Measurements from ENCODE around the gene MAP3K13. TPM values are rescaled to one million over a fixed set of nuclear protein-coding genes. Genes with fewer than 3 reads are reported as not detected.
A peak's percentile ranks its signal among the peaks of the same experiment; 100 is the strongest.

Gene MAP3K13, protein sequence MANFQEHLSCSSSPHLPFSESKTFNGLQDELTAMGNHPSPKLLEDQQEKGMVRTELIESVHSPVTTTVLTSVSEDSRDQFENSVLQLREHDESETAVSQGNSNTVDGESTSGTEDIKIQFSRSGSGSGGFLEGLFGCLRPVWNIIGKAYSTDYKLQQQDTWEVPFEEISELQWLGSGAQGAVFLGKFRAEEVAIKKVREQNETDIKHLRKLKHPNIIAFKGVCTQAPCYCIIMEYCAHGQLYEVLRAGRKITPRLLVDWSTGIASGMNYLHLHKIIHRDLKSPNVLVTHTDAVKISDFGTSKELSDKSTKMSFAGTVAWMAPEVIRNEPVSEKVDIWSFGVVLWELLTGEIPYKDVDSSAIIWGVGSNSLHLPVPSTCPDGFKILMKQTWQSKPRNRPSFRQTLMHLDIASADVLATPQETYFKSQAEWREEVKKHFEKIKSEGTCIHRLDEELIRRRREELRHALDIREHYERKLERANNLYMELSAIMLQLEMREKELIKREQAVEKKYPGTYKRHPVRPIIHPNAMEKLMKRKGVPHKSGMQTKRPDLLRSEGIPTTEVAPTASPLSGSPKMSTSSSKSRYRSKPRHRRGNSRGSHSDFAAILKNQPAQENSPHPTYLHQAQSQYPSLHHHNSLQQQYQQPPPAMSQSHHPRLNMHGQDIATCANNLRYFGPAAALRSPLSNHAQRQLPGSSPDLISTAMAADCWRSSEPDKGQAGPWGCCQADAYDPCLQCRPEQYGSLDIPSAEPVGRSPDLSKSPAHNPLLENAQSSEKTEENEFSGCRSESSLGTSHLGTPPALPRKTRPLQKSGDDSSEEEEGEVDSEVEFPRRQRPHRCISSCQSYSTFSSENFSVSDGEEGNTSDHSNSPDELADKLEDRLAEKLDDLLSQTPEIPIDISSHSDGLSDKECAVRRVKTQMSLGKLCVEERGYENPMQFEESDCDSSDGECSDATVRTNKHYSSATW
- total RNA-seq (10 to 100 TPM; 35.3 to 39.8 TPM), polyA plus RNA-seq (ENCODE audit: insufficient read length in 2 of 2) (10 to 100 TPM; 43.6 to 56.3 TPM)
- long read RNA-seq, donor 1, transcript MAP3K13-212 (3 exons, 1,681 nt) = major isoform, 52 of 73 reads
- long read RNA-seq, donor 1, transcript MAP3K13-207 (2 exons, 388 nt) = minor isoform, 5 of 73 reads
- long read RNA-seq, donor 1, partial matches to known transcripts = 7 of 73 reads
- long read RNA-seq, donor 1, other reads (novel, unspliced or antisense) = 9 of 73 reads
- long read RNA-seq, donor 2, transcript MAP3K13-212 (3 exons, 1,681 nt) = major isoform, 15 of 18 reads
- long read RNA-seq, donor 2, partial matches to known transcripts = 0 of 18 reads
- long read RNA-seq, donor 2, other reads (novel, unspliced or antisense) = 0 of 18 reads
- long read RNA-seq, donor 3, transcript MAP3K13-212 (3 exons, 1,681 nt) = major isoform, 38 of 41 reads
- long read RNA-seq, donor 3, partial matches to known transcripts = 0 of 41 reads
- long read RNA-seq, donor 3, other reads (novel, unspliced or antisense) = 0 of 41 reads
- long read RNA-seq, donor 4, transcript MAP3K13-212 (3 exons, 1,681 nt) = major isoform, 25 of 2,437 reads
- long read RNA-seq, donor 4, transcript MAP3K13-207 (2 exons, 388 nt) = minor isoform, 9 of 2,437 reads
- long read RNA-seq, donor 4, partial matches to known transcripts = 2,391 of 2,437 reads
- long read RNA-seq, donor 4, other reads (novel, unspliced or antisense) = 12 of 2,437 reads

DNA sequence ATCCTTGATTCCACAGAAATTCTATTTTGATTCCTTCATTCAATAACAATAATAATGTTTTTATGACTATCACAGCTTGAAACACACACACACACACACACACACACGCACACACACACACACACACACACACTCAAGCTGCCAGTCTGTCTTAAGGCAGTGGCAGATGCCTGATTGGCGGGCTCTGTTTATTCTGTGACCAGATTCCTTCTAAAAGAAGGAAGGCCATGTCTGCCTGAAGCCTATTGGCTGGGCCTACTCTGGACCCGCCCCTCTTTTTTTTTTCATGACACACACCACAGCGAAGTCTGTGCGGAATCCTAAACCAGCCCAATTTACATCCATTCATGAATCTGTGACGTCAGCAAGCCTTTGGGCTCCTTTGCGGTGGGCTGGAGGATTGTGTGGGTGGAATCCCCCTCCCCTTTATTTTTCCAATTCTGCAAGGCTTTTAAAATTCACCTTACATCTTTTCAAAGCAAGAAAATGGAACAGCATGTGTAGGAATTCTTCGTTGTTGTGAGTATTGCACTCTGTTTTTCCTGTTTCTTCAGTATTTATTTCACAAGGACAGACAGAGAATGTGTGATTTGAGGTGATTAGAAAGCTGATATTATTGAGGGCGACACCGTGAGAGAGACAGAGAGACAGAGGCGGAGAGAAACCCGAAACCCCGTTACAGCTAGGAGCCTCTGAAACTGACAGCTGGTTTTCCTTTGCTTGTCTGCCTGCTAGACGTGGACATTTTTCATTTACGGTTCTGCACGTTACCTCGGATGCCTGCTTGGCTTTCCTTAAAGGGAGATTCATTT is at the start of gene MAP3K13:
TSS of gene MAP3K13 (plus strand) at position 287 of the 812 bp plus-strand sequence. CDS start 65,446 bp downstream, outside the sequence.
- DNase-seq (ENCODE audit: low read depth in 4 of 6, low spot score in 6 of 6) = peak; percentile 77 to 99 (median 86)
- H3K9me3 ChIP-seq (ENCODE audit: control insufficient read depth, insufficient read depth, low read length) = no peaks in the 10 kb centered on the region
- no peaks in the 10 kb centered on the region for H3K27me3 ChIP-seq (ENCODE audit: control insufficient read depth, insufficient read depth, low read length)
- H3K4me3 ChIP-seq (ENCODE audit: low read depth, low read length) = peak within 1 kb of the TSS; percentile 65
- 0% methylated on average over 10 of the region's 17 CpGs for WGBS (ENCODE audit: insufficient coverage)
- H3K36me3 ChIP-seq (ENCODE audit: control insufficient read depth, insufficient read depth, low read length) = no peaks in the 10 kb centered on the region
- no peaks in the 10 kb centered on the region for H3K4me1 ChIP-seq (ENCODE audit: control insufficient read depth, insufficient read depth, low read length)
- H3K27ac ChIP-seq (ENCODE audit: low read depth, low read length) = peak within 1 kb of the TSS; percentile 90

- Histone ChIP-seq H3K27ac (ENCODE audit: low read depth, low read length) (no peak overlapping the region), H3K4me3 (ENCODE audit: low read depth, low read length) (no peak overlapping the region), H3K4me1 (ENCODE audit: control insufficient read depth, insufficient read depth, low read length) (no peaks in the 10 kb centered on the region), H3K36me3 (ENCODE audit: control insufficient read depth, insufficient read depth, low read length) (no peaks in the 10 kb centered on the region), H3K9me3 (ENCODE audit: control insufficient read depth, insufficient read depth, low read length) (peaks cover 4% of the 10 kb centered on the region), H3K27me3 (ENCODE audit: control insufficient read depth, insufficient read depth, low read length) (no peaks in the 10 kb centered on the region)
- DNase-seq (ENCODE audit: low read depth in 4 of 6, low spot score in 6 of 6) = peak in 2 of 6 donors; percentile 2 to 21
- 56% methylated on average over 2 of the region's 3 CpGs for WGBS (ENCODE audit: insufficient coverage)
These were observed 49.2 kb upstream of the MAP3K13 start for GRCh38 chr3:185313693-185314246.

- Histone ChIP-seq H3K9me3 (ENCODE audit: control insufficient read depth, insufficient read depth, low read length) (no peaks in the 10 kb centered on the region), H3K27me3 (ENCODE audit: control insufficient read depth, insufficient read depth, low read length) (no peaks in the 10 kb centered on the region), H3K4me3 (ENCODE audit: low read depth, low read length) (no peak overlapping the region), H3K36me3 (ENCODE audit: control insufficient read depth, insufficient read depth, low read length) (no peaks in the 10 kb centered on the region), H3K4me1 (ENCODE audit: control insufficient read depth, insufficient read depth, low read length) (no peaks in the 10 kb centered on the region), H3K27ac (ENCODE audit: low read depth, low read length) (no peak overlapping the region)
- DNase-seq (ENCODE audit: low read depth in 4 of 6, low spot score in 6 of 6) = peak in 1 of 6 donors; percentile 4
- 81% methylated on average over 3 of the region's 6 CpGs for WGBS (ENCODE audit: insufficient coverage)
These were observed 46.1 kb upstream of the MAP3K13 start for GRCh38 chr3:185316740-185317412.

GRCh38 chr3:185317674-185318073 is 45.3 kb upstream of the MAP3K13 start:
- Histone ChIP-seq H3K4me1 (ENCODE audit: control insufficient read depth, insufficient read depth, low read length) (no peaks in the 10 kb centered on the region), H3K27ac (ENCODE audit: low read depth, low read length) (no peak overlapping the region), H3K4me3 (ENCODE audit: low read depth, low read length) (no peak overlapping the region), H3K36me3 (ENCODE audit: control insufficient read depth, insufficient read depth, low read length) (no peaks in the 10 kb centered on the region), H3K27me3 (ENCODE audit: control insufficient read depth, insufficient read depth, low read length) (no peaks in the 10 kb centered on the region), H3K9me3 (ENCODE audit: control insufficient read depth, insufficient read depth, low read length) (no peaks in the 10 kb centered on the region)
- WGBS (ENCODE audit: insufficient coverage) = no CpG with 5 or more reads among the region's 3 CpGs
- no peak for DNase-seq (ENCODE audit: low read depth in 4 of 6, low spot score in 6 of 6)

GRCh38 chr3:185318141-185318540 is 44.8 kb upstream of the MAP3K13 start:
- H3K4me1 ChIP-seq (ENCODE audit: control insufficient read depth, insufficient read depth, low read length) = no peaks in the 10 kb centered on the region
- H3K9me3 ChIP-seq (ENCODE audit: control insufficient read depth, insufficient read depth, low read length) = no peaks in the 10 kb centered on the region
- no peaks in the 10 kb centered on the region for H3K27me3 ChIP-seq (ENCODE audit: control insufficient read depth, insufficient read depth, low read length)
- H3K36me3 ChIP-seq (ENCODE audit: control insufficient read depth, insufficient read depth, low read length) = no peaks in the 10 kb centered on the region
- no peak overlapping the region for H3K27ac ChIP-seq (ENCODE audit: low read depth, low read length)
- H3K4me3 ChIP-seq (ENCODE audit: low read depth, low read length) = no peak overlapping the region
- WGBS (ENCODE audit: insufficient coverage) = no CpG with 5 or more reads among the region's 1 CpG
- DNase-seq (ENCODE audit: low read depth in 4 of 6, low spot score in 6 of 6) = peak in 1 of 6 donors; percentile 39

- Histone ChIP-seq H3K27ac (ENCODE audit: low read depth, low read length) (no peak overlapping the region), H3K36me3 (ENCODE audit: control insufficient read depth, insufficient read depth, low read length) (no peaks in the 10 kb centered on the region), H3K9me3 (ENCODE audit: control insufficient read depth, insufficient read depth, low read length) (no peaks in the 10 kb centered on the region), H3K4me3 (ENCODE audit: low read depth, low read length) (no peak overlapping the region), H3K27me3 (ENCODE audit: control insufficient read depth, insufficient read depth, low read length) (no peaks in the 10 kb centered on the region), H3K4me1 (ENCODE audit: control insufficient read depth, insufficient read depth, low read length) (no peaks in the 10 kb centered on the region)
- 88% methylated on average over 2 of the region's 6 CpGs for WGBS (ENCODE audit: insufficient coverage)
- no peak for DNase-seq (ENCODE audit: low read depth in 4 of 6, low spot score in 6 of 6)
These were observed 43.1 kb upstream of the MAP3K13 start for GRCh38 chr3:185319801-185320200.

GRCh38 chr3:185320949-185321348 is 42.0 kb upstream of the MAP3K13 start:
- no CpG with 5 or more reads among the region's 10 CpGs for WGBS (ENCODE audit: insufficient coverage)
- Histone ChIP-seq H3K9me3 (ENCODE audit: control insufficient read depth, insufficient read depth, low read length) (no peaks in the 10 kb centered on the region), H3K27ac (ENCODE audit: low read depth, low read length) (no peak overlapping the region), H3K4me1 (ENCODE audit: control insufficient read depth, insufficient read depth, low read length) (no peaks in the 10 kb centered on the region), H3K4me3 (ENCODE audit: low read depth, low read length) (no peak overlapping the region), H3K36me3 (ENCODE audit: control insufficient read depth, insufficient read depth, low read length) (no peaks in the 10 kb centered on the region), H3K27me3 (ENCODE audit: control insufficient read depth, insufficient read depth, low read length) (no peaks in the 10 kb centered on the region)
- DNase-seq (ENCODE audit: low read depth in 4 of 6, low spot score in 6 of 6) = no peak
